GM12878 (cell line): ENCODE measurements around the gene TRAF3IP1. TPM values are rescaled to one million over a fixed set of nuclear protein-coding genes. Genes with fewer than 3 reads are reported as not detected.

ENCODE experiments used
- ATAC-seq: fragments of 200-7000 bp; cut with Tn5 transposase; 3 replicates; pipeline ENCODE4 v1.9.1; 2020; ENCODE audit warnings: mild to moderate bottlenecking, moderate library complexity
- BruUV-seq: library from RNA; stranded (reverse); fragments of 400-500 nt; replicated peaks from 2 replicates; lab custom pipeline; 2021; lab: Mats Ljungman, UMichigan
- CTCF ChIA-PET: fragments of 300-600 bp; sonication (Branson Sonifier 250); formaldehyde crosslinking; extraction: SDS; loops from one replicate; lab custom pipeline; 2021; ENCODE audit warnings: inconsistent platforms; lab: Yijun Ruan, JAX
- POLR2A ChIA-PET: fragments of 350-600 bp; formaldehyde crosslinking; extraction: SDS; loops from one replicate; lab custom pipeline; 2021; ENCODE audit warnings: inconsistent platforms; lab: Charles Lee
- RAD21 ChIA-PET: fragments of 300-600 bp; sonication (Branson Sonifier 250); formaldehyde crosslinking; loops from one replicate; lab custom pipeline; 2023; ENCODE audit warnings: antibody characterized with exemption; ENCODE audit not compliant: unreplicated experiment; lab: Charles Lee
- SMC1A ChIA-PET: fragments of 300-600 bp; sonication (Branson Sonifier 250); formaldehyde crosslinking; loops from one replicate; lab custom pipeline; 2023; ENCODE audit not compliant: unreplicated experiment, uncharacterized antibody; lab: Charles Lee
- DNase-seq: peaks from one replicate; pipeline ENCODE4 v3.0.0-alpha.2; 2011; ENCODE audit warnings: low read depth, low spot score
- FAIRE-seq: peaks from 3 replicates; lab custom pipeline; 2011; peaks lifted over from hg19 to GRCh38; lab: Jason Lieb, UNC
- H2AFZ ChIP-seq: 2 replicates; pipeline ENCODE4 v1.6.0; 2011; ENCODE audit warnings: low read depth, low read length, control low read depth; ENCODE audit not compliant: control insufficient read depth
- H3K27ac ChIP-seq: 2 replicates; pipeline ENCODE4 v1.5.1; 2011; ENCODE audit warnings: control low read depth; ENCODE audit not compliant: control insufficient read depth, insufficient read depth
- H3K27me3 ChIP-seq, 2 experiments: replicated peaks in 1 of 2; 2 replicates each; pipeline versions ENCODE4 v1.6.0 to v1.6.1; 2011; ENCODE audit warnings: low read length in 1 of 2; ENCODE audit not compliant: control insufficient read depth in 2 of 2, insufficient read depth in 2 of 2
- H3K36me3 ChIP-seq, 2 experiments: 2 replicates each; pipeline ENCODE4 v1.5.1; 2011; ENCODE audit warnings: low read length in 1 of 2; ENCODE audit not compliant: control insufficient read depth in 2 of 2, insufficient read depth in 2 of 2
- H3K4me1 ChIP-seq: 2 replicates; pipeline ENCODE4 v1.6.1; 2011; ENCODE audit warnings: mild to moderate bottlenecking, low read length, moderate library complexity, mixed read lengths; ENCODE audit not compliant: control insufficient read depth, insufficient read depth
- H3K4me2 ChIP-seq: 2 replicates; pipeline ENCODE4 v1.6.0; 2011; ENCODE audit warnings: control low read depth; ENCODE audit not compliant: control insufficient read depth, insufficient read depth
- H3K4me3 ChIP-seq: fragments of 200-600 bp; sonication (generic); 2 replicates; pipeline ENCODE4 v1.5.1; 2016
- H3K79me2 ChIP-seq: 2 replicates; pipeline ENCODE4 v1.6.0; 2011; ENCODE audit warnings: low read length; ENCODE audit not compliant: control insufficient read depth, insufficient read depth
- H3K9ac ChIP-seq: 2 replicates; pipeline ENCODE4 v1.8.0; 2011; ENCODE audit warnings: low read length, control low read depth, mixed read lengths; ENCODE audit not compliant: control insufficient read depth, insufficient read depth
- H3K9me3 ChIP-seq: replicated peaks from 3 replicates; pipeline ENCODE4 v1.5.1; 2011; ENCODE audit warnings: mild to moderate bottlenecking, low read length; ENCODE audit not compliant: control insufficient read depth, insufficient read depth
- H4K20me1 ChIP-seq: 2 replicates; pipeline ENCODE4 v1.6.0; 2011; ENCODE audit not compliant: control insufficient read depth, insufficient read depth
- CBX5 ChIP-seq: sonication (generic); IDR thresholded peaks from 2 replicates; pipeline ENCODE4 v1.6.1; 2016; ENCODE audit warnings: low read depth, moderate library complexity, mild to moderate bottlenecking, inconsistent platforms
- EGR1 ChIP-seq, 2 experiments: IDR thresholded peaks; 1 replicate in 1 of 2; 2 replicates in 1 of 2; pipeline ENCODE4 v1.6.1; 2011 to 2012; ENCODE audit warnings: low read depth in 2 of 2, low read length in 2 of 2, borderline replicate concordance in 1 of 2, mild to moderate bottlenecking in 1 of 2, moderate library complexity in 1 of 2
- HDAC2 ChIP-seq: fragments of 200-600 bp; sonication (generic); IDR thresholded peaks from 2 replicates; pipeline ENCODE4 v1.6.1; 2017
- SIN3A ChIP-seq: IDR thresholded peaks from 2 replicates; pipeline ENCODE4 v1.6.1; 2012; ENCODE audit warnings: low read depth, low read length, improper control_type of control experiment
- SIX5 ChIP-seq: IDR thresholded peaks from 2 replicates; pipeline ENCODE4 v1.6.1; 2011; ENCODE audit warnings: mild to moderate bottlenecking, low read depth, low read length, moderate library complexity; ENCODE audit not compliant: severe bottlenecking
- SMARCA5 ChIP-seq: fragments of 450-650 bp; IDR thresholded peaks from 2 replicates; pipeline ENCODE4 v1.6.1; 2017; ENCODE audit warnings: mild to moderate bottlenecking
- WGBS: methylation state at CpG from one replicate; pipeline ENCODE4 v1.1.6; 2016; ENCODE audit warnings: low lambda C conversion rate; ENCODE audit not compliant: insufficient replicate concordance, insufficient coverage; ENCODE audit errors: missing lambda C conversion rate; 5-methylcytosine and 5-hydroxymethylcytosine counted together
- in situ Hi-C: fragments of 300-500 bp; cut with MboI; formaldehyde crosslinking; loops from 9 replicates; pipeline ENCODE4 v1.14.3; 2018; ENCODE audit warnings: mixed read lengths
- intact Hi-C: fragments of 100-400 bp; cut with micrococcal nuclease; formaldehyde crosslinking; loops from one replicate; pipeline ENCODE4 v1.14.2; 2022; ENCODE audit not compliant: unreplicated experiment
- polyA plus RNA-seq, 11 experiments: library from polyadenylated mRNA; depleted of rRNA in 4 of 11; unstranded in 6 of 11; stranded (reverse) in 5 of 11; fragments of >200 nt; fragmentation: Nextera tagmentation in 4 of 11; fragmentation: Illumina TruSeq in 1 of 11; extraction: Ambion mirVana in 4 of 11; extraction: Trizol in 1 of 11; gene quantifications; 1 replicate in 1 of 11; 2 replicates in 10 of 11; pipeline versions ENCODE4 v1.2.1 to v1.2.3, GENCODE V29; 2011 to 2016; ENCODE audit warnings: inconsistent platforms in 2 of 11, missing spikeins in 2 of 11, low read depth in 1 of 11
- total RNA-seq, 4 experiments: library from RNA; depleted of rRNA in 3 of 4; stranded (reverse); fragments of >200 nt in 3 of 4; fragmentation: Illumina TruSeq in 1 of 4; extraction: Trizol in 1 of 4; gene quantifications; 2 replicates each; pipeline versions ENCODE4 v1.2.1 to v1.2.3, GENCODE V29; 2013 to 2021
- TF ChIP-seq, protein P1 (sequence below): fragments of 450-650 bp; IDR thresholded peaks from 2 replicates; pipeline ENCODE4 v1.6.1; 2017; ENCODE audit warnings: borderline replicate concordance
- TF ChIP-seq, protein P2 (sequence below): fragments of 450-650 bp; IDR thresholded peaks from 2 replicates; pipeline ENCODE4 v1.6.1; 2018; ENCODE audit warnings: mild to moderate bottlenecking, low read depth, moderate library complexity; ENCODE audit not compliant: partially characterized antibody
- TF ChIP-seq, protein P3 (sequence below): fragments of 450-650 bp; IDR thresholded peaks from 2 replicates; pipeline ENCODE4 v1.6.1; 2017; ENCODE audit warnings: mild to moderate bottlenecking, moderate library complexity

Gene TRAF3IP1
- total and polyA plus RNA-seq, 10 of the 15 experiments (the other 5 are each of a cell fraction or from before 2014, with no cell fraction given): 1.6 to 7.5 (median 3.6) TPM

DNA sequence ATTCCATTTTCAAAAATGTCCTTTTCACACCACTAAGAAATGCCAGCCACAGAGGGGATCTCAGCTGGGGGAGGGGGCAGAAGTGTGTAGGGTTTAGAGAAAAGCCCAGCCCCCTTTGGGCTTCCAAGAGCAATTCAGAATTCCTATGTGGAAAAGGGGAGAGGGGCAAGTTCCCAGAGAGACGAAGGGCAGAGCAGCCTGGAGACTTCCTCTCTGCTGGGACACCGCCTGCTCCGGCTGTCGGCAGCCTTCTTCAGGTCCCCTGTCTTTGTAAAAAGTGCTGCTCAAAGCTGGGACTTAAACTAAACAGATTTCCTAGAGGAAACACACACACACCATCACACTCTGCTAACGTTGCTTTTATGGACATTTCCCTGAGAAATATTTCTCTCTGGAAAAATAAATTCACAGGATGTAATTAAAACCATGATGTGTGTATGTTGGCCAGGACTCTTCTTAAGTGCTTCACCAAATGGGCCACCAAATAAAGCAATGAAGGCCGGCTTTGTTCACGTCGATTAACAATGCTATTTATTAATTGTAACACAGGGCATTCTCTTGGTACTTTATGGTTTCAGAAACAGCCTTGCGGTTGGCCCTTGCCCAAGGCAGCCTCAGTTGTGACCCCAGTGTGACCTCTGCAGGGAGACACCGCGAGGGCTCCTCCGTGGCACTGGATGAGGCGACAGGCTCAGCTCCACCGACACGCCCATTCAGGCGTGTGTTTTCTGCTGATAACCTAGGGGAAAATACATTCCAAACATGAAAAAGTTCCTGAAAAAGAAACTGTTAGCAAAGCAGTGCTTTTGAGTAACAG, 100.8 kb downstream of the TRAF3IP1 start:
- no peak for DNase-seq
- no peaks in the 10 kb centered on the region for H3K79me2 ChIP-seq
- ChIA-PET CTCF (no interaction called here), POLR2A (no interaction called here), RAD21 (no interaction called here), SMC1A (interaction anchor here (0.8 kb wide), 1 partner anchor 80 kb away, joined by 3 read pairs; no protein-coding TSS in a partner anchor)
- no peak for FAIRE-seq
- in situ Hi-C loops: no loop called here
- 73% methylated on average over 16 of the region's 16 CpGs for WGBS
- intact Hi-C loops: no loop called here
- no peak for ATAC-seq
- H3K9ac ChIP-seq: no peak overlapping the region
- no peak overlapping the region for H3K27ac ChIP-seq
- no peaks in the 10 kb centered on the region for H4K20me1 ChIP-seq
- BruUV-seq: no TSS peak
- no peak overlapping the region for H3K4me3 ChIP-seq
- no peak overlapping the region for H2AFZ ChIP-seq
- H3K4me1 ChIP-seq: peaks cover 4% of the 10 kb centered on the region; the same call in 1 of the 2 replicates
- TF ChIP-seq CBX5 (no peak), SIX5 (no peak), HDAC2 (no peak), SMARCA5 (no peak), EGR1 (IDR thresholded peaks at IDR 0.05; ENCODE audit: borderline replicate concordance in 1 of 2, low read depth in 2 of 2, low read length in 2 of 2) (no peak), SIN3A (no peak)
- TF ChIP-seq, protein P1, sequence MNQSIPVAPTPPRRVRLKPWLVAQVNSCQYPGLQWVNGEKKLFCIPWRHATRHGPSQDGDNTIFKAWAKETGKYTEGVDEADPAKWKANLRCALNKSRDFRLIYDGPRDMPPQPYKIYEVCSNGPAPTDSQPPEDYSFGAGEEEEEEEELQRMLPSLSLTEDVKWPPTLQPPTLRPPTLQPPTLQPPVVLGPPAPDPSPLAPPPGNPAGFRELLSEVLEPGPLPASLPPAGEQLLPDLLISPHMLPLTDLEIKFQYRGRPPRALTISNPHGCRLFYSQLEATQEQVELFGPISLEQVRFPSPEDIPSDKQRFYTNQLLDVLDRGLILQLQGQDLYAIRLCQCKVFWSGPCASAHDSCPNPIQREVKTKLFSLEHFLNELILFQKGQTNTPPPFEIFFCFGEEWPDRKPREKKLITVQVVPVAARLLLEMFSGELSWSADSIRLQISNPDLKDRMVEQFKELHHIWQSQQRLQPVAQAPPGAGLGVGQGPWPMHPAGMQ: no peak
- TF ChIP-seq, protein P2, sequence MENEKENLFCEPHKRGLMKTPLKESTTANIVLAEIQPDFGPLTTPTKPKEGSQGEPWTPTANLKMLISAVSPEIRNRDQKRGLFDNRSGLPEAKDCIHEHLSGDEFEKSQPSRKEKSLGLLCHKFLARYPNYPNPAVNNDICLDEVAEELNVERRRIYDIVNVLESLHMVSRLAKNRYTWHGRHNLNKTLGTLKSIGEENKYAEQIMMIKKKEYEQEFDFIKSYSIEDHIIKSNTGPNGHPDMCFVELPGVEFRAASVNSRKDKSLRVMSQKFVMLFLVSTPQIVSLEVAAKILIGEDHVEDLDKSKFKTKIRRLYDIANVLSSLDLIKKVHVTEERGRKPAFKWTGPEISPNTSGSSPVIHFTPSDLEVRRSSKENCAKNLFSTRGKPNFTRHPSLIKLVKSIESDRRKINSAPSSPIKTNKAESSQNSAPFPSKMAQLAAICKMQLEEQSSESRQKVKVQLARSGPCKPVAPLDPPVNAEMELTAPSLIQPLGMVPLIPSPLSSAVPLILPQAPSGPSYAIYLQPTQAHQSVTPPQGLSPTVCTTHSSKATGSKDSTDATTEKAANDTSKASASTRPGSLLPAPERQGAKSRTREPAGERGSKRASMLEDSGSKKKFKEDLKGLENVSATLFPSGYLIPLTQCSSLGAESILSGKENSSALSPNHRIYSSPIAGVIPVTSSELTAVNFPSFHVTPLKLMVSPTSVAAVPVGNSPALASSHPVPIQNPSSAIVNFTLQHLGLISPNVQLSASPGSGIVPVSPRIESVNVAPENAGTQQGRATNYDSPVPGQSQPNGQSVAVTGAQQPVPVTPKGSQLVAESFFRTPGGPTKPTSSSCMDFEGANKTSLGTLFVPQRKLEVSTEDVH: no peak
- TF ChIP-seq, protein P3, sequence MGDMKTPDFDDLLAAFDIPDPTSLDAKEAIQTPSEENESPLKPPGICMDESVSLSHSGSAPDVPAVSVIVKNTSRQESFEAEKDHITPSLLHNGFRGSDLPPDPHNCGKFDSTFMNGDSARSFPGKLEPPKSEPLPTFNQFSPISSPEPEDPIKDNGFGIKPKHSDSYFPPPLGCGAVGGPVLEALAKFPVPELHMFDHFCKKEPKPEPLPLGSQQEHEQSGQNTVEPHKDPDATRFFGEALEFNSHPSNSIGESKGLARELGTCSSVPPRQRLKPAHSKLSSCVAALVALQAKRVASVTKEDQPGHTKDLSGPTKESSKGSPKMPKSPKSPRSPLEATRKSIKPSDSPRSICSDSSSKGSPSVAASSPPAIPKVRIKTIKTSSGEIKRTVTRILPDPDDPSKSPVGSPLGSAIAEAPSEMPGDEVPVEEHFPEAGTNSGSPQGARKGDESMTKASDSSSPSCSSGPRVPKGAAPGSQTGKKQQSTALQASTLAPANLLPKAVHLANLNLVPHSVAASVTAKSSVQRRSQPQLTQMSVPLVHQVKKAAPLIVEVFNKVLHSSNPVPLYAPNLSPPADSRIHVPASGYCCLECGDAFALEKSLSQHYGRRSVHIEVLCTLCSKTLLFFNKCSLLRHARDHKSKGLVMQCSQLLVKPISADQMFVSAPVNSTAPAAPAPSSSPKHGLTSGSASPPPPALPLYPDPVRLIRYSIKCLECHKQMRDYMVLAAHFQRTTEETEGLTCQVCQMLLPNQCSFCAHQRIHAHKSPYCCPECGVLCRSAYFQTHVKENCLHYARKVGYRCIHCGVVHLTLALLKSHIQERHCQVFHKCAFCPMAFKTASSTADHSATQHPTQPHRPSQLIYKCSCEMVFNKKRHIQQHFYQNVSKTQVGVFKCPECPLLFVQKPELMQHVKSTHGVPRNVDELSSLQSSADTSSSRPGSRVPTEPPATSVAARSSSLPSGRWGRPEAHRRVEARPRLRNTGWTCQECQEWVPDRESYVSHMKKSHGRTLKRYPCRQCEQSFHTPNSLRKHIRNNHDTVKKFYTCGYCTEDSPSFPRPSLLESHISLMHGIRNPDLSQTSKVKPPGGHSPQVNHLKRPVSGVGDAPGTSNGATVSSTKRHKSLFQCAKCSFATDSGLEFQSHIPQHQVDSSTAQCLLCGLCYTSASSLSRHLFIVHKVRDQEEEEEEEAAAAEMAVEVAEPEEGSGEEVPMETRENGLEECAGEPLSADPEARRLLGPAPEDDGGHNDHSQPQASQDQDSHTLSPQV: no peak
- TF ChIP-seq, all 136 proteins: peak for 0
- H3K9me3 ChIP-seq: no peaks in the 10 kb centered on the region; the same call in 2 of the 3 replicates
- no peak overlapping the region for H3K4me2 ChIP-seq
- no peaks in the 10 kb centered on the region; a peak in 1 of 4 replicates for H3K36me3 ChIP-seq
- no peaks in the 10 kb centered on the region for H3K27me3 ChIP-seq
